Mucosa of descending colon (tissue), 3 donors: ENCODE measurements around the gene DDX31. TPM values are rescaled to one million over a fixed set of nuclear protein-coding genes. Genes with fewer than 3 reads are reported as not detected.

ENCODE experiments used
- ATAC-seq: fragments of 200-7000 bp; cut with Tn5 transposase; one replicate; pipeline ENCODE4 v1.9.1; 2020; ENCODE audit warnings: mild to moderate bottlenecking, moderate library complexity
- DNase-seq, 3 donors: peaks; one replicate each; pipeline ENCODE4 v3.0.0-alpha.2; 2020
- H3K36me3 ChIP-seq: fragments of 200-600 bp; one replicate; pipeline ENCODE4 v1.8.0; 2021; ENCODE audit warnings: low read depth, mild to moderate bottlenecking
- H3K4me1 ChIP-seq: fragments of 200-600 bp; one replicate; pipeline ENCODE4 v1.8.0; 2021; ENCODE audit warnings: low read depth, mild to moderate bottlenecking
- H3K4me3 ChIP-seq: fragments of 200-600 bp; one replicate; pipeline ENCODE4 v1.8.0; 2021; ENCODE audit warnings: mild to moderate bottlenecking
- H3K9me3 ChIP-seq: fragments of 200-600 bp; one replicate; pipeline ENCODE4 v1.8.0; 2021; ENCODE audit warnings: mild to moderate bottlenecking
- intact Hi-C, 2 donors: fragments of 100-400 bp; cut with DNase I in 1 of 2; cut with micrococcal nuclease in 1 of 2; formaldehyde crosslinking; loops; one replicate each; pipeline versions ENCODE4 v1.11.0 to v1.11.1; 2022; cut with DNase I, micrococcal nuclease
- total RNA-seq, 3 donors: library from RNA; stranded (reverse); fragmentation: NEBNext Ultra II Directional in 2 of 3; extraction: Animal tissue kit (Norgen Biotek cat#: 25700) in 2 of 3; gene quantifications; one replicate each; pipeline versions ENCODE4 v1.2.1 to v1.2.4, GENCODE V29; 2021 to 2023
- TF ChIP-seq, protein P1 (sequence below): fragments of 200-600 bp; IDR thresholded peaks from one replicate; pipeline ENCODE4 v1.8.0; 2022; ENCODE audit warnings: antibody characterized with exemption, mild to moderate bottlenecking
- donor health status: DM: no; HTN: no; CAD: no; lungs with moderate emphysema.
- donor health status: DM: no; HTN: no; CAD: no.
- donor health status: DM: no; HTN: yes; CAD: no.

Gene DDX31
- total RNA-seq, 3 donors from 2014 or later, result 8.7 to 11.2 (median 9.5) TPM

DNA sequence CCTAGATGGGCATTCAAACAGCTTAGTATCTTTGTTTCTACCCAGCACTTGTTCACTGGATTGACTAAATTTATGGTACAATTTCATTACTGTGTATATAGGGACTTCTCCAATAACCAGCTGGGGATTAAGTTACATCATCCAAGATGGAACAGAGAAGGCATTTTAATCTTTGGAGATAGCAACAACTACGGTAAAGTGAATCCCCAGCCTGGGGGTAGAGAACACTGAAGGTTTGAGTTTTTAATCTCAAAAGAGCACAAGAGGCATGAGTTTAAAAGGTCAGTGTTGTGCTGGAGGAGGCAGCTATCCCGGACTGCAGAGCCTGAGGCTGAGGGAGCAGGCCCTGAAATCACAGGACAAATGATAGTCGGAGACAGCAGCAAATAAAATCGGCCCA, 28.6 kb downstream of the DDX31 start:
- Histone ChIP-seq H3K9me3 (no peaks in the 10 kb centered on the region), H3K4me1 (peaks cover 4% of the 10 kb centered on the region), H3K4me3 (no peak overlapping the region), H3K36me3 (no peaks in the 10 kb centered on the region)
- ATAC-seq, result no peak
- DNase-seq, result no peak
- TF ChIP-seq, protein P1, sequence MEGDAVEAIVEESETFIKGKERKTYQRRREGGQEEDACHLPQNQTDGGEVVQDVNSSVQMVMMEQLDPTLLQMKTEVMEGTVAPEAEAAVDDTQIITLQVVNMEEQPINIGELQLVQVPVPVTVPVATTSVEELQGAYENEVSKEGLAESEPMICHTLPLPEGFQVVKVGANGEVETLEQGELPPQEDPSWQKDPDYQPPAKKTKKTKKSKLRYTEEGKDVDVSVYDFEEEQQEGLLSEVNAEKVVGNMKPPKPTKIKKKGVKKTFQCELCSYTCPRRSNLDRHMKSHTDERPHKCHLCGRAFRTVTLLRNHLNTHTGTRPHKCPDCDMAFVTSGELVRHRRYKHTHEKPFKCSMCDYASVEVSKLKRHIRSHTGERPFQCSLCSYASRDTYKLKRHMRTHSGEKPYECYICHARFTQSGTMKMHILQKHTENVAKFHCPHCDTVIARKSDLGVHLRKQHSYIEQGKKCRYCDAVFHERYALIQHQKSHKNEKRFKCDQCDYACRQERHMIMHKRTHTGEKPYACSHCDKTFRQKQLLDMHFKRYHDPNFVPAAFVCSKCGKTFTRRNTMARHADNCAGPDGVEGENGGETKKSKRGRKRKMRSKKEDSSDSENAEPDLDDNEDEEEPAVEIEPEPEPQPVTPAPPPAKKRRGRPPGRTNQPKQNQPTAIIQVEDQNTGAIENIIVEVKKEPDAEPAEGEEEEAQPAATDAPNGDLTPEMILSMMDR, result no peak
- intact Hi-C loops, result no loop called here

DNA sequence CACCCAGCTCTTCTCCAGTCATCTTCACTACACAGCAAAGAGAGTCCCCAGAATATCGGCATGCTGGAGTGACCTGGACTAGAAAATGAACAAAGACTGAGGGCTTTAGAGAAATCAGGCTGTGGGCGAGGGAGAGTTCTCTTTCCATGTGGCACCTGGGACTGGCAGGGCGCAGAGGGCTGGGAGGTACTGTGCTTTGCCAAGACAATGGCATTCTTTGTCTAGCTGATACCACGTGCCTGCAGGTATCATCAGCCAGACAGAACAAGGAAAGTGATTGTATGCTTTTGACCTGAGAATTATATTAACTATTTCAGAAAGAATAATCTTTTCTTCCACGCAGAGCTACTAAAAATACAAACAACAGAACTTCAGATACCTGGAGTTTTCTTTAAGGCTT, 30.5 kb downstream of the DDX31 start:
- Histone ChIP-seq H3K36me3 (no peaks in the 10 kb centered on the region), H3K4me1 (peaks cover 4% of the 10 kb centered on the region), H3K9me3 (no peaks in the 10 kb centered on the region), H3K4me3 (no peak overlapping the region)
- intact Hi-C loops, result no loop called here
- ATAC-seq (peak; percentile 88), DNase-seq (peak in 2 of 3 donors; percentile 69 to 70)
- TF ChIP-seq, protein P1, result no peak

DNA sequence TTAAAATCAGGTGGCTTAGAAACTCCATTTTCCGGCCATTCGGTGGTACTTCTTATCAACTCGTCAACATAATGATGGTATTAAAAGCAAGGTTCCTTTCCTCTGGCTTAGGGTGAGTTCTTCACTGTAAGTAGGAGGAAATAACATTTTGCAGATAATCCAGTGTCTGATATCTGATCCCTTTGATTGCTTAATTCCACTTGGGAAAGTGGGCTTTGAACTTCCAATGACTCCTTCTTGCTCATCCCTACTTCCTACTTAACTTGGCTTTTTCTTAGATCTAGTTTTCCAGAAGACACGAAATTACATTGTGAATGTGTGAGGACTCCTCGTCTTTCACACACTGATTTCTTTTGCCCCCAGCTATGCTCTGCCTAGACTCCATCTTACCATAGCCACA, 31.5 kb downstream of the DDX31 start:
- intact Hi-C loops, result no loop called here
- H3K9me3 ChIP-seq, result no peaks in the 10 kb centered on the region
- H3K4me1 ChIP-seq, result peaks cover 4% of the 10 kb centered on the region
- no peak for ATAC-seq
- no peaks in the 10 kb centered on the region for H3K36me3 ChIP-seq
- TF ChIP-seq, protein P1, result no peak
- H3K4me3 ChIP-seq, result no peak overlapping the region
- DNase-seq, result no peak

DNA sequence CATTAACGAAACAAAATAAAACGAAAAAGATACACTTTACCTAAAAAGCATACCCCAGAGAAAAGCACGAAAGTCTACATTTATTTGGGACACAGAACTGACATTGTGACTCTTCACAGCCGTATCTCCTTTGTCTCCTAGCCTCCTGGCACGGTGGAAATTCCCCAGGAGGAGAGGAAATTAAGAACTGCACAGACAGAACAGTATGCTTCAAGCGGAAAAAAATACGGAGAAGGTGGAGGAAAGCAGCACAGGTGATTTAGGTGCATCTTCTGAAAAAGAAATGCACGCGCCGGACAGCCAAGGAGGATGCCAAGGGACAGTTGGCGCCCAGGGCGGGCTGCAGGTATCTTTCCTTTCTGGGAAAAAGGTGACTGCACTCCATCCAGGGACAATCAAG, 32.0 kb downstream of the DDX31 start:
- Histone ChIP-seq H3K4me1 (peaks cover 4% of the 10 kb centered on the region), H3K4me3 (no peak overlapping the region), H3K36me3 (no peaks in the 10 kb centered on the region), H3K9me3 (no peaks in the 10 kb centered on the region)
- TF ChIP-seq, protein P1, result no peak
- ATAC-seq (no peak), DNase-seq (no peak)
- intact Hi-C loops, result no loop called here

DNA sequence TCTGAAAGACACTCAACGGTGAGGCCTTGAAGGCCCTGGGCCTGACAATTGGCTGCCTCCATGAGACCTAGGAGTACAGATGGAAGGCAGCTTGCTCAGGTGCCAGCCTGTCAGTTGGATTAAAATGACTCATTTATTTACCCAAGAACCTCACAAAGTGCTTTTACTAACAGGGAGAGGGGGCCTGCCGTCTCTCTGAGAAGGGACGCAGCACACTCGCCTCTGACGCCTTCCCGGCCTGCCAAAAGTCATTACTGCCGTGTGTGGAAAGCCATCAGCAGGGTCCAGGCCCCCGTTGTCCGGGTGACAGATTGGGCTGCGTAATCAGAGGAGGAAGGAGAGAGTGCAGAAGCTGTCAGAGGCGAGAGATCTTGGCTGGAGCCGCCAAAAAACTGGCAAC, 32.4 kb downstream of the DDX31 start:
- Histone ChIP-seq H3K4me3 (no peak overlapping the region), H3K9me3 (no peaks in the 10 kb centered on the region), H3K4me1 (peaks cover 4% of the 10 kb centered on the region), H3K36me3 (no peaks in the 10 kb centered on the region)
- DNase-seq (peak; percentile 35 to 61 (median 60)), ATAC-seq (peak; percentile 85)
- intact Hi-C loops, result no loop called here
- TF ChIP-seq, protein P1, result no peak

DNA sequence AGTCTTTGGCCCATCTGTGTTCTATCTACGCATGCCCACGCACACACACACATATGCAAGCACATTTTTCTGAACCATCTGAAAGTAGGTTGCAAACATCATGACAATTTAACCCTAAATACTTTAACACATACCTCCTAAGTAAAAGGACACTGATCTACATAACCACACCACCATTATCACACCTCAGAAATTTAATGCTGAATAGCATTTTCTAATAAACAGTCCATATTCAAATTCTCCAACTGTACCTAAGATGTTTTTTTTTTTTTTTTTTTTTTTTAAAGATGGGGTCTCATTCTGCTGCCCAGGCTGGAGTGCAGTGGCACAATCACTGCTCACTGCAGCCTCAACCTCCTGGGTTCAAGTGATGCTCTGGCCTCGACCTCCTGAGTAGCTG, 35.5 kb downstream of the DDX31 start:
- ATAC-seq, result no peak
- Histone ChIP-seq H3K9me3 (no peaks in the 10 kb centered on the region), H3K4me3 (no peak overlapping the region), H3K36me3 (no peaks in the 10 kb centered on the region), H3K4me1 (peaks cover 4% of the 10 kb centered on the region)
- intact Hi-C loops, result no loop called here
- no peak for DNase-seq
- TF ChIP-seq, protein P1, result no peak
